H1 (cell line): Measurements from ENCODE around the gene GMEB2. TPM values are rescaled to one million over a fixed set of nuclear protein-coding genes. Genes with fewer than 3 reads are reported as not detected.

Experiments used
- CTCF ChIA-PET: fragments of 300-600 bp; sonication (Branson Sonifier 250); formaldehyde crosslinking; loops from one replicate; lab custom pipeline; 2021; ENCODE audit not compliant: partially characterized antibody; lab: Charles Lee
- POLR2A ChIA-PET: fragments of 300-600 bp; sonication (Branson Sonifier 250); formaldehyde crosslinking; loops from one replicate; lab custom pipeline; 2021; ENCODE audit warnings: inconsistent platforms; ENCODE audit not compliant: partially characterized antibody; lab: Charles Lee
- DNase-seq, 2 experiments: peaks; one replicate each; pipeline versions ENCODE4 v3.0.0 to v3.0.0-alpha.2; 2010 to 2022; ENCODE audit warnings: low spot score in 2 of 2, low read depth in 1 of 2, mixed read lengths in 1 of 2
- FAIRE-seq: peaks from 2 replicates; lab custom pipeline; 2011; peaks lifted over from hg19 to GRCh38; lab: Jason Lieb, UNC
- H2AFZ ChIP-seq: 2 replicates; pipeline ENCODE4 v1.8.1; 2012; ENCODE audit warnings: low read length, inconsistent platforms
- H2AK5ac ChIP-seq: 2 replicates; pipeline ENCODE4 v1.6.1; 2013; ENCODE audit warnings: low read depth, low read length
- H2BK120ac ChIP-seq: replicated peaks from 2 replicates; pipeline ENCODE3; 2013; ENCODE audit warnings: low read depth, low read length, inconsistent platforms
- H2BK12ac ChIP-seq: 2 replicates; pipeline ENCODE4 v1.6.1; 2013; ENCODE audit warnings: low read depth, low read length
- H2BK15ac ChIP-seq: 2 replicates; pipeline ENCODE4 v1.6.1; 2013; ENCODE audit warnings: low read length
- H2BK20ac ChIP-seq: 2 replicates; pipeline ENCODE4 v1.6.1; 2013; ENCODE audit warnings: low read length
- H2BK5ac ChIP-seq: 2 replicates; pipeline ENCODE4 v1.6.1; 2013; ENCODE audit warnings: low read depth, low read length
- H3K14ac ChIP-seq: 2 replicates; pipeline ENCODE4 v1.6.1; 2013; ENCODE audit warnings: inconsistent platforms; ENCODE audit not compliant: insufficient read length
- H3K18ac ChIP-seq: 2 replicates; pipeline ENCODE4 v1.6.1; 2013; ENCODE audit warnings: low read length; ENCODE audit errors: extremely low read depth
- H3K23ac ChIP-seq: 2 replicates; pipeline ENCODE4 v1.6.1; 2013; ENCODE audit warnings: inconsistent platforms; ENCODE audit not compliant: insufficient read length
- H3K23me2 ChIP-seq: 2 replicates; pipeline ENCODE4 v1.6.1; 2013; ENCODE audit warnings: low read depth, low read length
- H3K27ac ChIP-seq: 2 replicates; pipeline ENCODE4 v1.6.1; 2011; ENCODE audit warnings: low read depth, low read length, inconsistent platforms
- H3K27me3 ChIP-seq, 4 experiments: replicated peaks in 1 of 4; 1 replicate in 1 of 4; 2 replicates in 3 of 4; pipeline versions ENCODE4 v1.6.1 to v1.8.1; 2011 to 2013; ENCODE audit warnings: low read length in 3 of 4, mild to moderate bottlenecking in 3 of 4, inconsistent platforms in 2 of 4, mixed read lengths in 2 of 4, moderate library complexity in 1 of 4; ENCODE audit not compliant: control insufficient read depth in 3 of 4, insufficient read depth in 3 of 4; ENCODE audit errors: extremely low read depth in 1 of 4
- H3K36me3 ChIP-seq, 4 experiments: 2 replicates each; pipeline versions ENCODE4 v1.6.1 to v1.8.1; 2011 to 2013; ENCODE audit warnings: mild to moderate bottlenecking in 4 of 4, low read length in 3 of 4, moderate library complexity in 2 of 4, control low read depth in 1 of 4, inconsistent platforms in 1 of 4; ENCODE audit not compliant: insufficient read depth in 4 of 4, control insufficient read depth in 2 of 4
- H3K4ac ChIP-seq: replicated peaks from 2 replicates; pipeline ENCODE3; 2013; ENCODE audit warnings: low read length, low read depth, mixed read lengths, inconsistent platforms; ENCODE audit not compliant: insufficient read length
- H3K4me1 ChIP-seq, 4 experiments: replicated peaks in 1 of 4; 1 replicate in 1 of 4; 2 replicates in 3 of 4; pipeline versions ENCODE4 v1.6.1 to v1.8.1; 2011 to 2013; ENCODE audit warnings: low read length in 3 of 4, inconsistent platforms in 2 of 4, mixed read lengths in 1 of 4; ENCODE audit not compliant: insufficient read depth in 4 of 4, control insufficient read depth in 3 of 4
- H3K4me2 ChIP-seq, 2 experiments: 2 replicates each; pipeline versions ENCODE4 v1.6.1 to v1.8.1; 2011 to 2013; ENCODE audit warnings: low read depth in 2 of 2, low read length in 2 of 2, control low read depth in 1 of 2, inconsistent platforms in 1 of 2, mild to moderate bottlenecking in 1 of 2; ENCODE audit not compliant: insufficient read depth in 1 of 2
- H3K4me3 ChIP-seq, 4 experiments: fragments of 200-600, 300-600 bp in 1 of 4; sonication (generic), shearing (Covaris generic), sonication (Bioruptor Twin) in 1 of 4; 2 replicates each; pipeline versions ENCODE4 v1.5.1 to v1.8.1; 2011 to 2016; ENCODE audit warnings: low read length in 4 of 4, low read depth in 3 of 4, control low read depth in 2 of 4, inconsistent platforms in 2 of 4, mild to moderate bottlenecking in 2 of 4, mixed read lengths in 1 of 4, moderate library complexity in 1 of 4; ENCODE audit not compliant: insufficient read depth in 2 of 4; ENCODE audit errors: extremely low read depth in 1 of 4
- H3K56ac ChIP-seq: replicated peaks from 2 replicates; pipeline ENCODE3; 2013; ENCODE audit warnings: low read depth, mild to moderate bottlenecking, mixed read lengths, low read length, inconsistent platforms; ENCODE audit not compliant: insufficient read length
- H3K79me1 ChIP-seq: 2 replicates; pipeline ENCODE4 v1.6.1; 2013; ENCODE audit warnings: low read depth, low read length, control low read depth
- H3K79me2 ChIP-seq, 2 experiments: 2 replicates each; pipeline versions ENCODE4 v1.6.1 to v1.8.1; 2012 to 2013; ENCODE audit warnings: low read length in 2 of 2, mild to moderate bottlenecking in 2 of 2, inconsistent platforms in 1 of 2; ENCODE audit not compliant: insufficient read depth in 2 of 2, control insufficient read depth in 1 of 2
- H3K9ac ChIP-seq, 4 experiments: replicated peaks in 1 of 4; 1 replicate in 1 of 4; 2 replicates in 3 of 4; pipeline versions ENCODE4 v1.6.1 to v1.8.1; 2011 to 2013; ENCODE audit warnings: low read depth in 3 of 4, low read length in 3 of 4, control low read depth in 2 of 4, mild to moderate bottlenecking in 2 of 4, moderate library complexity in 2 of 4, inconsistent platforms in 1 of 4; ENCODE audit errors: extremely low read depth in 1 of 4
- H3K9me3 ChIP-seq, 2 experiments: 2 replicates each; pipeline versions ENCODE4 v1.6.1 to v1.8.1; 2012 to 2013; ENCODE audit warnings: mild to moderate bottlenecking in 2 of 2, moderate library complexity in 2 of 2, control low read depth in 1 of 2, inconsistent platforms in 1 of 2, low read depth in 1 of 2, low read length in 1 of 2, mixed read lengths in 1 of 2; ENCODE audit not compliant: insufficient read depth in 2 of 2
- H4K20me1 ChIP-seq, 2 experiments: replicated peaks in 1 of 2; 2 replicates each; pipeline versions ENCODE3 to v1.8.1; 2011 to 2013; ENCODE audit warnings: inconsistent platforms in 2 of 2, low read length in 2 of 2, mild to moderate bottlenecking in 1 of 2; ENCODE audit not compliant: insufficient read depth in 2 of 2, control insufficient read depth in 1 of 2
- H4K5ac ChIP-seq: 2 replicates; pipeline ENCODE4 v1.6.1; 2013; ENCODE audit warnings: low read length, low read depth, mixed read lengths, inconsistent platforms; ENCODE audit not compliant: insufficient read length
- H4K8ac ChIP-seq: 2 replicates; pipeline ENCODE4 v1.8.0; 2013; ENCODE audit warnings: mild to moderate bottlenecking, moderate library complexity, low read length, inconsistent platforms; ENCODE audit not compliant: insufficient read depth; ENCODE audit errors: extremely low read depth
- H4K91ac ChIP-seq: replicated peaks from 2 replicates; pipeline ENCODE3; 2013; ENCODE audit warnings: low read length, mixed read lengths, inconsistent platforms; ENCODE audit not compliant: insufficient read length
- ATF3 ChIP-seq: IDR thresholded peaks from 2 replicates; pipeline ENCODE4 v1.6.1; 2011; ENCODE audit warnings: low read depth, mild to moderate bottlenecking, low read length; ENCODE audit not compliant: insufficient read depth
- CREB1 ChIP-seq: IDR thresholded peaks from 2 replicates; pipeline ENCODE4 v1.6.1; 2012; ENCODE audit warnings: inconsistent platforms
- FOSL1 ChIP-seq: IDR thresholded peaks from 2 replicates; pipeline ENCODE4 v1.6.1; 2011; ENCODE audit warnings: mild to moderate bottlenecking, low read depth, low read length, moderate library complexity; ENCODE audit not compliant: insufficient read depth
- HDAC6 ChIP-seq: IDR thresholded peaks from one replicate; pipeline ENCODE4 v1.7.1; 2012; ENCODE audit warnings: low read depth, mild to moderate bottlenecking, inconsistent platforms, low read length, moderate library complexity
- KDM1A ChIP-seq: fragments of 200-600, 300-600 bp; sonication (generic); IDR thresholded peaks from 2 replicates; pipeline ENCODE4 v1.7.1; 2016; ENCODE audit warnings: mild to moderate bottlenecking, low read length, borderline replicate concordance
- NRF1 ChIP-seq: IDR thresholded peaks from 2 replicates; pipeline ENCODE4 v1.6.1; 2011; ENCODE audit warnings: mild to moderate bottlenecking, low read depth, low read length, improper control_type of control experiment
- PHF8 ChIP-seq: fragments of 200-600 bp; sonication (generic); conservative IDR thresholded peaks from 2 replicates; pipeline ENCODE4 v1.7.1; 2012; ENCODE audit warnings: low read depth, mild to moderate bottlenecking, inconsistent platforms, low read length, moderate library complexity
- SAP30 ChIP-seq: fragments of 300-600 bp; sonication (generic); IDR thresholded peaks from 2 replicates; pipeline ENCODE4 v1.7.1; 2012; ENCODE audit warnings: low read length, moderate library complexity, mild to moderate bottlenecking, inconsistent platforms; ENCODE audit not compliant: insufficient read depth, insufficient replicate concordance
- SIX5 ChIP-seq: IDR thresholded peaks from 2 replicates; pipeline ENCODE4 v1.6.1; 2011; ENCODE audit warnings: mild to moderate bottlenecking, low read depth, low read length
- SP2 ChIP-seq: IDR thresholded peaks from 2 replicates; pipeline ENCODE4 v1.6.1; 2012; ENCODE audit warnings: mild to moderate bottlenecking, low read length, inconsistent platforms
- SUZ12 ChIP-seq: fragments of 200-600 bp; sonication (generic); IDR thresholded peaks from 2 replicates; pipeline ENCODE4 v1.6.1; 2012; ENCODE audit warnings: mild to moderate bottlenecking, inconsistent platforms, low read length, moderate library complexity, mixed read lengths
- TAF7 ChIP-seq: optimal IDR thresholded peaks from 2 replicates; pipeline ENCODE3; 2011; ENCODE audit warnings: low read depth, mild to moderate bottlenecking, inconsistent platforms, low read length, moderate library complexity, borderline replicate concordance
- TCF12 ChIP-seq: IDR thresholded peaks from 2 replicates; pipeline ENCODE4 v1.6.1; 2011; ENCODE audit warnings: low read depth, mild to moderate bottlenecking, low read length
- WGBS, 2 experiments: shearing (Covaris generic) in 1 of 2; methylation state at CpG; one replicate each; pipeline versions ENCODE4 v1.1.6 to v1.1.7; 2013 to 2015; ENCODE audit warnings: low lambda C conversion rate in 2 of 2, mixed read lengths in 2 of 2, inconsistent platforms in 1 of 2, low coverage in 1 of 2, missing lambda C conversion rate in 1 of 2; ENCODE audit not compliant: insufficient replicate concordance in 2 of 2, insufficient coverage in 1 of 2, insufficient read length in 1 of 2; ENCODE audit errors: extremely low coverage in 1 of 2, missing lambda C conversion rate in 1 of 2; 5-methylcytosine and 5-hydroxymethylcytosine counted together
- polyA plus RNA-seq, 7 experiments: library from polyadenylated mRNA; depleted of rRNA in 3 of 7; stranded (reverse) in 5 of 7; unstranded in 2 of 7; fragments of >200 nt in 5 of 7; fragments of 200-250 nt in 2 of 7; gene quantifications; 1 replicate in 5 of 7; 2 replicates in 1 of 7; 4 replicates in 1 of 7; pipeline versions ENCODE4 v1.2.1 to v1.2.3, GENCODE V29; 2011 to 2013; ENCODE audit warnings: missing spikeins in 2 of 7, mixed read lengths in 2 of 7
- total RNA-seq: library from RNA; stranded (reverse); fragmentation: NEBNext Ultra II Directional; extraction: Animal tissue kit (Norgen Biotek cat#: 25700); gene quantifications from 2 replicates; pipeline ENCODE4 v1.2.1, GENCODE V29; 2021

The GMEB2 gene
- total and polyA plus RNA-seq, 2 of the 8 experiments (the other 6 are each of a cell fraction or from before 2014, with no cell fraction given) = 12.9 to 14.2 TPM

- Histone ChIP-seq H3K18ac (no peak overlapping the region), H3K9ac (no peak overlapping the region), H4K8ac (no peak overlapping the region), H3K4me2 (no peak overlapping the region), H2BK5ac (no peak overlapping the region), H2BK20ac (no peak overlapping the region), H3K36me3 (peaks cover 0 to 18% (median 8%) of the 10 kb centered on the region in 4 experiments; a peak in 7 of 8 replicates), H3K27me3 (no peaks in the 10 kb centered on the region), H3K4me3 (no peak overlapping the region), H3K79me1 (no peaks in the 10 kb centered on the region), H3K27ac (no peak overlapping the region), H4K91ac (no peak overlapping the region), H2BK120ac (no peak overlapping the region), H3K4me1 (no peaks in the 10 kb centered on the region), H3K23ac (no peak overlapping the region), H2BK15ac (no peak overlapping the region), H3K56ac (no peak overlapping the region), H3K9me3 (no peaks in the 10 kb centered on the region), H3K14ac (no peak overlapping the region), H4K5ac (no peak overlapping the region), H2BK12ac (no peak overlapping the region), H4K20me1 (peaks cover 0 to 8% of the 10 kb centered on the region in 2 experiments), H3K4ac (no peak overlapping the region), H3K79me2 (no peaks in the 10 kb centered on the region), H3K23me2 (no peaks in the 10 kb centered on the region), H2AFZ (no peak overlapping the region), H2AK5ac (no peak overlapping the region)
- FAIRE-seq = no peak
- CTCF ChIA-PET = interaction anchor here (1.1 to 1.4 kb wide), 2 partner anchors 14 to 58 kb away, joined by 3 to 4 read pairs; no protein-coding TSS in a partner anchor
- DNase-seq = no peak
- POLR2A ChIA-PET = interaction anchor here (1.6 kb wide), 1 partner anchor 110 kb away, joined by 3 read pairs; no protein-coding TSS in a partner anchor
- WGBS, 2 experiments = 89% methylated on average over 28 of the region's 30 CpGs; no CpG with 5 or more reads in 1 of the 2 experiments
- TF ChIP-seq SAP30 = no peak
- no peak for TF ChIP-seq KDM1A
- no peak for TF ChIP-seq CREB1
- TF ChIP-seq HDAC6 = no peak
- TF ChIP-seq PHF8 = no peak
- no peak for TF ChIP-seq SUZ12
- no peak for TF ChIP-seq TCF12
- TF ChIP-seq NRF1 = no peak
- no peak for TF ChIP-seq SIX5
- no peak for TF ChIP-seq FOSL1
- no peak for TF ChIP-seq TAF7
- no peak for TF ChIP-seq SP2
- TF ChIP-seq ATF3 = no peak
Observed at GRCh38 chr20:63595416-63596127, 31.3 kb downstream of the GMEB2 start.
